PC-9 (cell line): ENCODE data around the gene SLC25A21. TPM values are rescaled to one million over a fixed set of nuclear protein-coding genes. Genes with fewer than 3 reads are reported as not detected.

ENCODE experiments used
- BruUV-seq: library from RNA; stranded (reverse); fragments of 400-500 nt; replicated peaks from 2 replicates; lab custom pipeline; 2021; lab: Mats Ljungman, UMichigan
- CTCF ChIA-PET: fragments of 300-600 bp; sonication (Branson Sonifier 250); formaldehyde crosslinking; loops from one replicate; lab custom pipeline; 2022; ENCODE audit warnings: antibody characterized with exemption; lab: Charles Lee
- POLR2A ChIA-PET: fragments of 300-600 bp; sonication (Branson Sonifier 250); formaldehyde crosslinking; loops from one replicate; lab custom pipeline; 2022; ENCODE audit warnings: antibody characterized with exemption; ENCODE audit not compliant: unreplicated experiment; lab: Charles Lee
- DNase-seq, 2 experiments: peaks; one replicate each; pipeline versions ENCODE4 v3.0.0 to v3.0.0-alpha.2; 2015 to 2022; ENCODE audit warnings: mixed read lengths in 1 of 2
- H2AFZ ChIP-seq: fragments of 200-600 bp; sonication (generic); 2 replicates; pipeline ENCODE4 v1.8.1; 2017; ENCODE audit warnings: antibody characterized with exemption
- H3F3A ChIP-seq: fragments of 200-600 bp; sonication (generic); 2 replicates; pipeline ENCODE4 v1.8.1; 2017; ENCODE audit warnings: antibody characterized with exemption, mild to moderate bottlenecking, low read depth; ENCODE audit not compliant: insufficient read depth
- H3K27ac ChIP-seq: fragments of 200-600 bp; sonication (generic); 2 replicates; pipeline ENCODE4 v1.6.1; 2016; ENCODE audit warnings: mixed run types
- H3K27me3 ChIP-seq: fragments of 200-600 bp; sonication (generic); 2 replicates; pipeline ENCODE4 v1.6.1; 2016; ENCODE audit warnings: low read depth, mixed run types; ENCODE audit not compliant: insufficient read depth
- H3K36me3 ChIP-seq: fragments of 200-600 bp; sonication (generic); 2 replicates; pipeline ENCODE4 v1.6.1; 2016; ENCODE audit warnings: low read depth, mixed run types
- H3K4me1 ChIP-seq: fragments of 200-600 bp; sonication (generic); replicated peaks from 2 replicates; pipeline ENCODE4 v1.6.1; 2016; ENCODE audit warnings: mixed run types; ENCODE audit not compliant: insufficient read depth
- H3K4me2 ChIP-seq: fragments of 200-600 bp; sonication (generic); 2 replicates; pipeline ENCODE4 v1.6.1; 2017; ENCODE audit warnings: mixed run types
- H3K4me3 ChIP-seq: fragments of 200-600 bp; sonication (generic); 2 replicates; pipeline ENCODE4 v1.6.1; 2016; ENCODE audit warnings: mixed run types
- H3K79me2 ChIP-seq: fragments of 200-600 bp; sonication (generic); 2 replicates; pipeline ENCODE4 v1.6.1; 2017; ENCODE audit warnings: low read depth, mixed run types
- H3K9me2 ChIP-seq: fragments of 200-600 bp; sonication (generic); 2 replicates; pipeline ENCODE4 v1.8.1; 2017; ENCODE audit warnings: mild to moderate bottlenecking; ENCODE audit not compliant: insufficient read depth
- H3K9me3 ChIP-seq: fragments of 200-600 bp; sonication (generic); 2 replicates; pipeline ENCODE4 v1.8.1; 2016; ENCODE audit warnings: low read depth; ENCODE audit not compliant: insufficient read depth
- H4K20me1 ChIP-seq: fragments of 200-600 bp; sonication (generic); 2 replicates; pipeline ENCODE4 v1.8.1; 2017; ENCODE audit not compliant: insufficient read depth
- CTCF ChIP-seq: fragments of 200-600 bp; sonication (generic); conservative IDR thresholded peaks from 2 replicates; pipeline ENCODE4 v1.6.1; 2017; ENCODE audit warnings: mixed run types, antibody characterized with exemption, mild to moderate bottlenecking, moderate library complexity
- EZH2 ChIP-seq: fragments of 200-600 bp; sonication (generic); IDR thresholded peaks from 2 replicates; pipeline ENCODE4 v1.8.0; 2017; ENCODE audit warnings: antibody characterized with exemption, low read depth
- intact Hi-C: fragments of 100-400 bp; cut with micrococcal nuclease; formaldehyde crosslinking; loops from one replicate; pipeline ENCODE4 v1.10.0; 2022; ENCODE audit not compliant: unreplicated experiment
- total RNA-seq: library from RNA; stranded (reverse); gene quantifications from 2 replicates; pipeline ENCODE4 v1.2.3, GENCODE V29; 2021

SLC25A21 gene
- total RNA-seq, 1 experiment from 2014 or later, result 3.2 TPM

GRCh38 chr14:37018571-37019240 is 153.7 kb downstream of the SLC25A21 start:
- ChIA-PET CTCF (no interaction called here), POLR2A (no interaction called here)
- Histone ChIP-seq H3K27me3 (no peaks in the 10 kb centered on the region), H4K20me1 (no peaks in the 10 kb centered on the region), H3K4me3 (no peak overlapping the region), H3K27ac (no peak overlapping the region), H3F3A (no peaks in the 10 kb centered on the region), H3K79me2 (no peaks in the 10 kb centered on the region), H2AFZ (no peak overlapping the region), H3K4me1 (no peaks in the 10 kb centered on the region), H3K4me2 (no peak overlapping the region), H3K36me3 (no peaks in the 10 kb centered on the region), H3K9me3 (no peaks in the 10 kb centered on the region), H3K9me2 (no peaks in the 10 kb centered on the region)
- intact Hi-C loops, result no loop called here
- TF ChIP-seq CTCF, result no peak
- BruUV-seq, result no TSS peak
- no peak for DNase-seq

GRCh38 chr14:37013078-37013477 is 159.3 kb downstream of the SLC25A21 start:
- H2AFZ ChIP-seq, result no peak overlapping the region
- TF ChIP-seq EZH2, result no peak
- TF ChIP-seq CTCF, result no peak
- no peak overlapping the region for H3K4me2 ChIP-seq
- ChIA-PET POLR2A (no interaction called here), CTCF (no interaction called here)
- BruUV-seq, result no TSS peak
- H3K27me3 ChIP-seq, result no peaks in the 10 kb centered on the region
- DNase-seq, result no peak
- intact Hi-C loops, result no loop called here
- no peaks in the 10 kb centered on the region for H3K9me2 ChIP-seq
- no peaks in the 10 kb centered on the region for H4K20me1 ChIP-seq
- no peaks in the 10 kb centered on the region for H3F3A ChIP-seq
- H3K4me3 ChIP-seq, result no peak overlapping the region
- H3K36me3 ChIP-seq, result no peaks in the 10 kb centered on the region
- H3K27ac ChIP-seq, result no peak overlapping the region
- H3K4me1 ChIP-seq, result no peaks in the 10 kb centered on the region
- no peaks in the 10 kb centered on the region for H3K79me2 ChIP-seq
- H3K9me3 ChIP-seq, result no peaks in the 10 kb centered on the region

DNA sequence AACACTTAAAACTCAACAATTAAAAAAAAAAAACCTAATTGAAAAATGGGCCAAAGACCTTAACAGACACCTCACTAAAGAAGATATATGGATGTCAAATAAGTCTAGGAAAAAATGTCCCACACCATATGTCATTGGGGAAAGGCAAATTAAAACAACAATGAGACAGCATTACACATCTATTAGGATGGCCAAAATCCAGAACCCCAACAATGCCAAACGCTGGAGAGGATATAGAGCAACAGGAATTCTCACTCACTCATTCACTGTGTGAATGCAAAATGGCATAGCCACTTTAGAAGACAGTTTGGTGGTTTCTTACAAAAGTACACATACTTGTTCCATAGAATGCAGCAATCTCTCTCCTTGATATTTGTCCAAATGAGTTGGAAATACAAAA is 173.7 kb downstream of the SLC25A21 start:
- Histone ChIP-seq H3F3A (no peaks in the 10 kb centered on the region), H3K9me3 (no peaks in the 10 kb centered on the region; the same call in 1 of the 2 replicates), H4K20me1 (no peaks in the 10 kb centered on the region), H3K9me2 (no peaks in the 10 kb centered on the region), H3K4me1 (peaks cover 19% of the 10 kb centered on the region), H3K36me3 (no peaks in the 10 kb centered on the region), H3K27ac (no peak overlapping the region), H3K4me2 (no peak overlapping the region), H3K79me2 (no peaks in the 10 kb centered on the region), H3K27me3 (no peaks in the 10 kb centered on the region), H2AFZ (no peak overlapping the region), H3K4me3 (no peak overlapping the region)
- no peak for DNase-seq
- no peak for TF ChIP-seq EZH2
- no peak for TF ChIP-seq CTCF
- BruUV-seq, result no TSS peak
- POLR2A ChIA-PET, result no interaction called here
- CTCF ChIA-PET, result no interaction called here
- intact Hi-C loops, result no loop called here
